Activated B cell treated with CpG ODN at 0.5 μM for 24 hours (primary cell): ENCODE results near the gene USB1. TPM values are rescaled to one million over a fixed set of nuclear protein-coding genes. Genes with fewer than 3 reads are reported as not detected.

ENCODE experiments used
- ATAC-seq: fragments of 200-7000 bp; cut with Tn5 transposase; one replicate; pipeline ENCODE4 v1.10.0; 2021; ENCODE audit warnings: low read depth, mild to moderate bottlenecking, moderate library complexity
- CTCF ChIA-PET: fragments of 350-600 bp; sonication (Branson Sonifier 250); formaldehyde crosslinking; loops from one replicate; lab custom pipeline; 2021; ENCODE audit warnings: antibody characterized with exemption; lab: Charles Lee
- POLR2A ChIA-PET: fragments of 350-600 bp; sonication (Branson Sonifier 250); formaldehyde crosslinking; loops from one replicate; lab custom pipeline; 2021; ENCODE audit warnings: antibody characterized with exemption; lab: Charles Lee
- DNase-seq: peaks from one replicate; pipeline ENCODE4 v3.0.0; 2022
- H3K27ac Mint-ChIP-seq: one replicate; pipeline ENCODE4 v1.8.0; 2020; ENCODE audit warnings: mixed read lengths
- H3K27me3 Mint-ChIP-seq: one replicate; pipeline ENCODE4 v1.8.0; 2021; ENCODE audit warnings: mixed read lengths
- H3K36me3 Mint-ChIP-seq: one replicate; pipeline ENCODE4 v1.8.0; 2021; ENCODE audit warnings: low read depth, mixed read lengths
- H3K4me1 Mint-ChIP-seq: one replicate; pipeline ENCODE4 v1.8.0; 2021; ENCODE audit warnings: mixed read lengths
- H3K4me3 Mint-ChIP-seq: one replicate; pipeline ENCODE4 v1.8.0; 2020; ENCODE audit warnings: mild to moderate bottlenecking, mixed read lengths
- H3K9me3 Mint-ChIP-seq: one replicate; pipeline ENCODE4 v1.8.0; 2020; ENCODE audit warnings: mixed read lengths
- intact Hi-C: fragments of 100-400 bp; cut with micrococcal nuclease; formaldehyde crosslinking; loops from one replicate; pipeline ENCODE4 v1.15.1; 2024
- total RNA-seq: library from RNA; stranded (reverse); gene quantifications from 2 replicates; pipeline ENCODE4 v1.2.3, GENCODE V29; 2022
- TF ChIP-seq, protein P1 (sequence below): fragments of 200-600 bp; IDR thresholded peaks from one replicate; pipeline ENCODE4 v1.8.0; 2022; ENCODE audit warnings: antibody characterized with exemption, mild to moderate bottlenecking

USB1 gene
- total RNA-seq, 1 donor from 2014 or later, result 40.7 TPM

DNA sequence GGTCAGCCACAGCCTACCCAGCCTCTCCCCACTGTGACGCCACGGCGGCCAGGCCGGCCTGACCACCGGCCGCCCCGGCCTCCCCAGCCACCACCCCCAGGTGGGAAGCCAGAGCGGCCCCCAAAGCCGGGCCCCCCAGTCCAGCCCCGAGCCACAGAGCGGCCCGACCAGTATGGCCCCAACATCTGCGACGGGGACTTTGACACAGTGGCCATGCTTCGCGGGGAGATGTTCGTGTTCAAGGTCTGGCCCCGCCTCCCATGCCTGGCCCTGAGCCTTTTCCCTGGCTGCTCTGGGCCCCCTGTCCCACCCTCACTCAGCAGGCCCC is 40.4 kb downstream of the USB1 start:
- ATAC-seq (no peak), DNase-seq (no peak)
- intact Hi-C loops, result no loop called here
- Mint-ChIP-seq H3K36me3 (no peaks in the 10 kb centered on the region), H3K27ac (no peak overlapping the region), H3K9me3 (no peaks in the 10 kb centered on the region), H3K27me3 (no peaks in the 10 kb centered on the region), H3K4me1 (no peaks in the 10 kb centered on the region), H3K4me3 (no peak overlapping the region)
- TF ChIP-seq, protein P1, sequence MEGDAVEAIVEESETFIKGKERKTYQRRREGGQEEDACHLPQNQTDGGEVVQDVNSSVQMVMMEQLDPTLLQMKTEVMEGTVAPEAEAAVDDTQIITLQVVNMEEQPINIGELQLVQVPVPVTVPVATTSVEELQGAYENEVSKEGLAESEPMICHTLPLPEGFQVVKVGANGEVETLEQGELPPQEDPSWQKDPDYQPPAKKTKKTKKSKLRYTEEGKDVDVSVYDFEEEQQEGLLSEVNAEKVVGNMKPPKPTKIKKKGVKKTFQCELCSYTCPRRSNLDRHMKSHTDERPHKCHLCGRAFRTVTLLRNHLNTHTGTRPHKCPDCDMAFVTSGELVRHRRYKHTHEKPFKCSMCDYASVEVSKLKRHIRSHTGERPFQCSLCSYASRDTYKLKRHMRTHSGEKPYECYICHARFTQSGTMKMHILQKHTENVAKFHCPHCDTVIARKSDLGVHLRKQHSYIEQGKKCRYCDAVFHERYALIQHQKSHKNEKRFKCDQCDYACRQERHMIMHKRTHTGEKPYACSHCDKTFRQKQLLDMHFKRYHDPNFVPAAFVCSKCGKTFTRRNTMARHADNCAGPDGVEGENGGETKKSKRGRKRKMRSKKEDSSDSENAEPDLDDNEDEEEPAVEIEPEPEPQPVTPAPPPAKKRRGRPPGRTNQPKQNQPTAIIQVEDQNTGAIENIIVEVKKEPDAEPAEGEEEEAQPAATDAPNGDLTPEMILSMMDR, result no peak
- ChIA-PET POLR2A (no interaction called here), CTCF (no interaction called here)

DNA sequence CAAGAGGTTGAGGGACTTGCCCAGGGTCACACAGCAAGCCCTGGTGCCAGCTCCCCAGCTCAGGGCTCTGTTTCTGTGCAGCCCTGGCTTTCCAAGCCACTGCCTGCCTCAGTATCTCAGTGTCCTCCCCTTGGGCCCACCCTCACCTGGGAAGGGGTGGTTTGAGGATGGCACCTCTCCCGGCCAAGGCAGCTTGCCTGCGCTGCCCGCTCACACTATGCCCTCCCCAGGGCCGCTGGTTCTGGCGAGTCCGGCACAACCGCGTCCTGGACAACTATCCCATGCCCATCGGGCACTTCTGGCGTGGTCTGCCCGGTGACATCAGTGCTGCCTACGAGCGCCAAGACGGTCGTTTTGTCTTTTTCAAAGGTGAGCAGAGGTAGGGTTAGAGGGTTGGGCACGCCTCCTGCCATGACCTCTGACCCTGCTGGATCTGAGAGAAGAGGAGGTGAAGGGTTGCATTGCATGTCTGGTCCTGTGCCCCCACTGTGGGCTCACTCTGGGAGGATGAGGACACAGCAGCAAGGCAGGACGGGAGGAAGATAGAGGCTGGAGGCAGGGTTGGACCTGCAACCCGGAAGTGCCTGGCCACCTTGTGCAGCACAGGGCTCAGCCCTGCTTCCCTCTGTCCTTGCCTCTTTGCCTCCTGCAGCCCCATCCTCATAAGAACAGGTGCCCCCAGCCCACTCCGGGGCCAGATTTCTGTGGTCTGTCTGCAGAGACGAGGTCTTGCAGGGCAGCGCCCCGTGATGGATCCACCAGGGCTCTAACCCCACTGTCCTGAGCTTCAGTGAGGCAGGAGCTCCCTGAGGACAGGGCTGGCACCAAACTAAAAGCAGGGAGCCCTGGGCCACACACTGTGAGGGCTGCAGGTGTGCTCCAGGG is 41.0 kb downstream of the USB1 start:
- intact Hi-C loops, result no loop called here
- Mint-ChIP-seq H3K27ac (no peak overlapping the region), H3K4me3 (no peak overlapping the region), H3K9me3 (no peaks in the 10 kb centered on the region), H3K36me3 (no peaks in the 10 kb centered on the region), H3K27me3 (no peaks in the 10 kb centered on the region), H3K4me1 (no peaks in the 10 kb centered on the region)
- ATAC-seq (no peak), DNase-seq (no peak)
- POLR2A ChIA-PET, result no interaction called here
- CTCF ChIA-PET, result no interaction called here
- TF ChIP-seq, protein P1, result no peak

DNA sequence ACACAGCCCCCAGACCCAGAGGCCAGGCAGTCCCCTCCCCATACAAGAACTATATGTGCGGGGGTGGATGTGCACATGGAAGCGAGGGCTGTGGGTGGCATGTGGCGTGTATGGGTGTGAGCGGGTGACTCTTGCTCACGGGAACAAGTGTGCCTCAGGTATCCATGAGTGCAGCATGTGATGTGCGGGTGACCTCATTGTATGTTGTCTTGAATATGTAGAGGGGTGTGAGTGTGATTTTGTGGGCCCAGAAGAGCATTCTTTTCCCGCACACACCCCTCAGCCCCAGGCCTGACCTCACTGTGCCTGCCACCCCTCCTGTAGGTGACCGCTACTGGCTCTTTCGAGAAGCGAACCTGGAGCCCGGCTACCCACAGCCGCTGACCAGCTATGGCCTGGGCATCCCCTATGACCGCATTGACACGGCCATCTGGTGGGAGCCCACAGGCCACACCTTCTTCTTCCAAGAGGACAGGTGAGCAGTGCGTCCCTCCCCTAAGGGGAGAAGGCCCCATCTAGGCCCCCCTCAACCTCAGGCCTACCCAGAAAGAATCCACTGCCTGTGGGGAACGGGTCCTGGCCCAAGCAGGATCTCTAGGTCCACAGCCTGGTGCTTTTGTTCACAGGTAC is 41.8 kb downstream of the USB1 start:
- CTCF ChIA-PET, result no interaction called here
- no peak for DNase-seq
- Mint-ChIP-seq H3K27me3 (no peaks in the 10 kb centered on the region), H3K4me3 (no peak overlapping the region), H3K4me1 (no peaks in the 10 kb centered on the region), H3K9me3 (no peaks in the 10 kb centered on the region), H3K36me3 (no peaks in the 10 kb centered on the region), H3K27ac (no peak overlapping the region)
- intact Hi-C loops, result no loop called here
- ATAC-seq, result no peak
- TF ChIP-seq, protein P1, result no peak
- POLR2A ChIA-PET, result no interaction called here

DNA sequence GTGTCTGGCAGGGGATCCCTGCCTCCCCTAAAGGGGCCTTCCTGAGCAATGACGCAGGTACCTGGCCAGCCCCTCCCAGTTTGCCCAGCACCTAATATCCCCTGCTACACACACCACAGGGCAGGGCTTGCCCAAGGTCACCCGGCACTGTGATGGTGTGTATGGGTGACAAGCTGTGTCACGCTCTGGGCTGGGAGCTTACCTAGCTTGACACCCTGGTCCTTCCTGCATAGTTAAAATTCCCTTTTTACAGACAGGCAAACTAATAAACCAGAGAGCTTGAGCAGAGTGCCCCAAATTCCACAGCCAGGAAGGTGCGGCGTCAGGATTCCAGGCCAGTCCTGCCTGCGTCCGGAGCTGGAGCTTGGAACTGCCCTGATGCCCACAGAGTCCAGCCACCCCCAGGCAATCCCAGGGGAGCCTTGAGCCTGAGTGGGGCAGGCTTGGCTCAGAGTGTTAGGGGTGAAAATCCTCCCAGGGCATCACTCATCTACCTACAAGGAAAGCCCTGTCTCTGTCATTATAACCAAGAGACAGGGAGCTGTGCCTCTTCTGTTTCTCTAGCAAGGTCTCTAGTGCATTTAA is 42.5 kb downstream of the USB1 start:
- intact Hi-C loops, result no loop called here

More for the DNA sequence above, 42.5 kb downstream of the USB1 start:
- DNase-seq, result no peak
- Mint-ChIP-seq H3K36me3 (no peaks in the 10 kb centered on the region), H3K4me1 (no peaks in the 10 kb centered on the region), H3K27ac (no peak overlapping the region), H3K9me3 (no peaks in the 10 kb centered on the region), H3K4me3 (no peak overlapping the region), H3K27me3 (no peaks in the 10 kb centered on the region)
- no peak for ATAC-seq
- ChIA-PET POLR2A (no interaction called here), CTCF (no interaction called here)
- TF ChIP-seq, protein P1, result no peak
